GM11168 (cell line): ENCODE results near the gene CGRRF1.

Experiments used
- in situ Hi-C: fragments of 300-500 bp; cut with MboI; formaldehyde crosslinking; loops from one replicate; pipeline ENCODE4 v1.12.0; 2022; ENCODE audit warnings: low sequenced_read_pairs; ENCODE audit not compliant: unreplicated experiment

The CGRRF1 gene

DNA sequence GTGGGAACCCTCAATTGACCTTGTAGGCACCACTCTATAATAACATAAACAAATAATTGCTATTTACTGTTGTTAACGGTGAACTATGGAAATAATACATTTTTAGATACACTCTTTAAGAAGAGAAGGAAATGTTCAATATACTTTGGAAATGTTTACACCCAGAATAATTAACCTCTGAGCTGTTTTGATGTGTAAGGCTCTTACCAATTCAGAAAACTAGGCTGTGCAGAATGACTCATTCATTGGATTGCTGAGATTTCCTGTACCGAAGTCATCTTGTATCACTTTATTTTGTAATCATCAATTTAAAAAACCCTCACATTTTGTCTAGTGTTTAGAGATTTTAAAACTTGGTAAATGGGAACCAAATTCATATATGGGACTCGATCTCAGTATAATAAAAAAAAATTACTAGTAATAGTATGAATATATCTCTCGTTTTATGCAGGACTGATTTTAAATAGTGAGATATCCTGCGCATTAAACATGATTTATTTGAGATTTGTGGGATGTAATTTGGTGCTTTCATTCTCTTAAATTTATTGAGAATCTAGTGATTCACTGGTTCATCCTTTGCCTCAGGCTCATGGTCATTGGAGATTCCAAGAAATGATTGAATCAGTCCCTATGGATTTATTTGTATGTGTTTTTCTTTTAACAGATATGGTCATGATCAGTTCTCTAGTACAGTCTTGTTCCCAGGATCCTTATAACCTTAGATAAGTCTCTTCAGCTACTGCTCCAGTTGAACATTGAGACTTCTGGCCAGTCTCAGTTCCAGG is 61.1 kb downstream of the CGRRF1 start:
- in situ Hi-C loops: loop anchor here (10.0 kb wide), 1 partner anchor 114 kb away; no protein-coding TSS in a partner anchor

DNA sequence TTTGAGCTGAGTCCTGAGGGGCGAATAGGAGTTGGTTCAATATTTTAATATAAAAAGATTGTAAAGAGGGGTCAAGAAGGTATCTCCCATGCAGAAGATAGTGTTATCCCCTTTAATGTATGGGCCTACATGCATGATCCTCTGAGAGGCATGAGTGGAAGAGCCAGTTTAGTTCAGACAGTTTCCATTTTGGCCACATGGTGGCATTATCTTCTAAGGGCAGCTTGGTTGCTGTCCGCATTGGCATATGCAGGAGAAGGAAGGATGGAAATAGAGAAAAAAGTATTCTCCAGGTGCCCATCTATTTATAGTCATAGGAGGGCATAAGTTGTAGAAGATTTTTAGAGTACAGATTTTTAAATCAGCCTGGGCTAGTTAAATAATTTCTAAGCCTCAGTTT is 62.6 kb downstream of the CGRRF1 start:
- in situ Hi-C loops: loop anchor here (10.0 kb wide), 1 partner anchor 112 kb away; no protein-coding TSS in a partner anchor

DNA sequence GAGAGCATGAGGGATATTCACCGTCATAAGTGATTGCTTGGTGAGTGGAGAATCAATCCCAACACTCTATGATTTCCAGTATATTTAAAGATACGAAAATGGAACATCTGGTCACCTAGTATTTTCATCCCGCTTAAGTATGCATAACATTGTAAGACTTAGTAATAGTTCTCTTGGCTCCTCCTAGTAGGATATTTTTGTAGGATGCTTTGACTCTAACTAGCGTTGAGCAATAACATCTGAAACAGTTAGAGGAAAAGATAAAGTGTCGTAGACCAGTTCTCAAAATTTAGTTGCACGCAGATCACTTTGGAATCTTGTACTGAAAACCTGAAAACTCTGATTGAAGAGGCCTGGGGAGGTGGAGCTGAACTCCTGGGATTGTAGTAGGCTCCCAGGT is 64.8 kb downstream of the CGRRF1 start:
- in situ Hi-C loops: loop anchor here (10.0 kb wide), 1 partner anchor 110 kb away; no protein-coding TSS in a partner anchor

DNA sequence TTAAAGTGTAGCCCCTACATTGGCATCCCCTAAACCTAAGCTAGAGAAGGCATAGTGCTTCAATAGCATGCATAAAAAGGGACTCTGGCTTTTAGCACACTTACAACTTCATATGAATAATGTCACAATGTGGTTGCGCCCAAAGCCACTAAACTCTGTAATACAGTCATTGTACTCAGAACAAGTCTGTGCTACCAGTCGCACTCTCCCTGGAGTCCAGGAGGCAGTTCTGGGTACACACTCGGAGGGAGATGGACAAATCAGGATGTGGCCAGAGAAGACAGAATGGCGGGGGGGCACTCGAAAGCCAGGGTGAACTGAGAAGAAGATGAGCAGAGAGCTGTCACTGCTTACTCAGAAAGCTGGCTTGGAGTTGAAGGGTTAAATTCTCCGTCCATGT is 67.8 kb downstream of the CGRRF1 start:
- in situ Hi-C loops: loop anchor here (10.0 kb wide), 1 partner anchor 107 kb away; no protein-coding TSS in a partner anchor

DNA sequence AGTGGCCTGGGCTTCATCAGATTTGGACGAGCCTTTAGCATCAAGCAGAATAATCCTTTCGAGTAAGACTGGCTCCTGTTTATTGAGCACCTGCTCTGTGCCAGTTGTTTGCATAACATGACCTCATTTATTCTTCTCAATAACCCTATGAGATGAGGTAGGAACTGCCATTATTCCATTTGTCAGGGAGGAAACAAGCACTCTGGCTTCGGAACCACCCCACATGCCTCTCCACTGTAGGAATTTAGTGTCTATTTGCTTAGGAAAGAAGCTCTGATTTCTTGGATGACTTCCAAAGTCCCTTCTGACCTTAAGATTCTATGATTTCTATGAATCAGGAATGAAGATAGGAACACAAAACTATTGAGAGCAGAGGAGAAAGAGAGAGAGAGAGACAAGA is 68.3 kb downstream of the CGRRF1 start:
- in situ Hi-C loops: loop anchor here (10.0 kb wide), 1 partner anchor 107 kb away; no protein-coding TSS in a partner anchor

DNA sequence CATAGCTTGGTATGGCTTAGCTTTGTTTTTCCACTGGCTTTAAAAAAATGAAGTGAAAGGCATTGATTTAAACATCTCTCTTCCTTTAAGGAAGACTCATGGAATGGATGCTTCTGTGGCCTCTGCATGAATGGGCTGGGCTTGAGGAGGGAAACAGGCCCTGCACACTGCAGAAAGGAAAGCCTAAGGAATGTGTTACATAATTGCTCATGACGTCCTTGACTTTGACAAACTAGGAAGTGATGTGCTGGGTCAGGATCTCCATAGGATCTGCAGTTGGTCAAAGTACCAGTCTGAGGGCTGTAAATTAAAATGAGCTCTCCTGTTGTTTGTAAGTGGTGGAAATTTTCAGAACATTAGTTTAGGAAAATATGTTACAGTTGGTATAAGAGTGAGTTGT is 69.9 kb downstream of the CGRRF1 start:
- in situ Hi-C loops: loop anchor here (10.0 kb wide), 1 partner anchor 105 kb away; no protein-coding TSS in a partner anchor

DNA sequence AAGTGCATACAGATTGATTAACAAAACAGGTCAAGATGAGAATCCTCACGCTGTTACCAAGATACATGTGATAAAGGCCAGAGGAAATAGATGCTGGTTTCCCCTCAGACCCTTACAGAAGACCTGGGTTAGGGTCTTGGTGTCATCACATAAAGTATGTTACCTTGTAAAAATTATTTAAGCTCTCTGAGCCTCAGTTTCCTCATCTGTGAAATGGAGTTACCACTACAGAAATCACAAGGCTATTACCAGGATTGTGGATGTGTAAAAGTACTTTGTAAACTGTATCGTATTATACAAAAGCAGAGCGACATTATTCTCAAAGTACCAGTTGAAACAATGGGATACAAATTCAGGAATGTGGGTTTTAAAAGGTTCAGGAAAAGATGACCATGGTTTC is 71.2 kb downstream of the CGRRF1 start:
- in situ Hi-C loops: no loop called here

DNA sequence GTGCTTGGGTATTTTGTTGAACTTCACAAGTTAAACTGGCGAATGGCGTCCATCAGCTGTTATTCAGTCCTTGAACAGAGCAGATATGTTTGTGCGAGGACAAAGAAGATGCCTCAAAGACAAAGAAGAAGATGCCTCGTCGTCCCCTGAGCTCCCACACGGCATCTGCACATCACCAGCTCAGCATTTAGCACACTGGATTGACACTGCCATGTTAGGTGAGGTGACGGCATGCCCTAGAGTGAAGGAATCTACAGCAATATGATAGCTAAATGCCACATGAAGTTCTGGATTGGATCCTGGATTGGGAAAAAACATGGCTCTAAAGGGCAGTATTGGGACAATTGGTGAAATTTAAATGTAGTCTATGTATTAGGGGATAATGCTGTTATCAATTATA is 72.6 kb downstream of the CGRRF1 start:
- in situ Hi-C loops: no loop called here

DNA sequence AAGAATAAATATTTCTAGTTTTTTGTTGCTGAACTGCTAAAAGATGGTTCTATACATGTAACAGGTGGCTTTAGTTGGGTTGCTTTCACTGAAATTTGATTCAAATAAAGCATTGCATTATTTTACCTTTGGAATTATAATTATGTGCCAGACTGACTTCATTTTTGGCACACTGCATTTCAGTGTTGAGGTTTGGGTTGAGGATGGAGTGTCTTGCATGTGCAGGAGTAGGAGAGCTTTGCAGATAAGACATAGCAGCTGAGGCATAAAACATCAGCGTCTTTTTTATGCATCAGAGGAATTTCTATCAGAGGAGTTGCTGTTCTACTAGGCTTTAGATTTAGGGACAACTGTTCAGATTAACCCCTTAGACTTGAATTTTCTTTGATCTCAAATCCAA is 74.4 kb downstream of the CGRRF1 start:
- in situ Hi-C loops: no loop called here

DNA sequence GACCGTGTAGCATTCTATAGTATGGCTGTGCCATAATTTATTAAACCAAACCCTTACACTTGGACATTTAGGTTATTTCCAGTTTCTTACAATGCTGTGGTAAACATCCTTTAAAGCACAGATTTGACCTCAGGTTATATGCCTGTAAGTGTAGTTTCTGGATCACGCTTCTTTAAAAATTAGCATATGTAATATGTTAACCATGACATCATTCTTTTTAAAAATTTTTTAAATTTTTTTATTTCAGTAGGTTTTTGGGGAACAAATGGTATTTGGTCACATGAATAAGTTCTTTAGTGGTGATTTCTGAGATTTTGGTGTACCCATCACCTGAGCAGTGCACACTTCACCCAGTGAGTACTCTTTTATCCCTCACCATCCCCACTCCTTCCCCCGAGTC is 75.5 kb downstream of the CGRRF1 start:
- in situ Hi-C loops: no loop called here
